Measurements from ENCODE around the gene ZBTB47.

ZBTB47 gene

DNA sequence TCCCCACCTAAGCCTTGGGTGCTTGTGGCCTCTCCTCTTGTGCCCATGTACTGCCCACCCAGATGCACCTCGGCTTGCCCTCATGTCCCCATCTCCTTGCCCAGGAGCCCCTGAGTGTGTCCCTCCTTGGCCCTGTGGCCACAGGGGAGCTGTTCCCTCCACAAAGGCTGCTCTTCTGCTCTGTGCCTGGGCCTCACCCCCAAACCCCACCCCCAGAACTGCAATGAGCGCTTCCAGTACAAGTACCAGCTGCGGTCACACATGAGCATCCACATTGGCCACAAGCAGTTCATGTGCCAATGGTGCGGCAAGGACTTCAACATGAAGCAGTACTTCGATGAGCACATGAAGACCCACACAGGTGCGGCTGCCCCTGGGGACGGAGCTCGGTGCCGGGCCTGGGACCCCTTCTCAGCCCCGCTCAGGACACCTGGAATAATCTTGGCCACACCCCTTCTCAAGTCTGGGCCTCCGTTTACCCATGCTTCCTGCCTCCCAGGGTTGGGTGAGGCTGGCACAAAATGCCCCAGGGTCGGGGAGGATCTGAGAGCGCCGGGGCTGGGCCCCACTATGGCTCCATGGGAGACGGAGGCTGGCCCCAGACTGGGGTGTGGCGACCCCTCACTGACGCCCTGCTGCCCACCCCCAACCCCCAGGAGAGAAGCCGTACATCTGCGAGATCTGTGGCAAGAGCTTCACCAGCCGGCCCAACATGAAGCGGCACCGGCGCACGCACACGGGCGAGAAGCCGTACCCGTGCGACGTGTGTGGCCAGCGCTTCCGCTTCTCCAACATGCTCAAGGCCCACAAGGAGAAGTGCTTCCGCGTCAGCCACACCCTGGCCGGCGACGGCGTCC is 10.3 kb downstream of the ZBTB47 start:
- no peak overlapping the region for H3K4me2 ChIP-seq (ENCODE audit: low read depth, low read length, poor library complexity, severe bottlenecking)
- no peaks in the 10 kb centered on the region for H3K4me1 ChIP-seq (ENCODE audit: insufficient read depth, low read length, poor library complexity, severe bottlenecking)
- H3K36me3 ChIP-seq (ENCODE audit: insufficient read depth, low read length) = no peaks in the 10 kb centered on the region
- TF ChIP-seq EZH2phosphoT487 (IDR thresholded peaks at IDR 0.05; ENCODE audit: borderline replicate concordance) = no peak
- TF ChIP-seq, protein P1, sequence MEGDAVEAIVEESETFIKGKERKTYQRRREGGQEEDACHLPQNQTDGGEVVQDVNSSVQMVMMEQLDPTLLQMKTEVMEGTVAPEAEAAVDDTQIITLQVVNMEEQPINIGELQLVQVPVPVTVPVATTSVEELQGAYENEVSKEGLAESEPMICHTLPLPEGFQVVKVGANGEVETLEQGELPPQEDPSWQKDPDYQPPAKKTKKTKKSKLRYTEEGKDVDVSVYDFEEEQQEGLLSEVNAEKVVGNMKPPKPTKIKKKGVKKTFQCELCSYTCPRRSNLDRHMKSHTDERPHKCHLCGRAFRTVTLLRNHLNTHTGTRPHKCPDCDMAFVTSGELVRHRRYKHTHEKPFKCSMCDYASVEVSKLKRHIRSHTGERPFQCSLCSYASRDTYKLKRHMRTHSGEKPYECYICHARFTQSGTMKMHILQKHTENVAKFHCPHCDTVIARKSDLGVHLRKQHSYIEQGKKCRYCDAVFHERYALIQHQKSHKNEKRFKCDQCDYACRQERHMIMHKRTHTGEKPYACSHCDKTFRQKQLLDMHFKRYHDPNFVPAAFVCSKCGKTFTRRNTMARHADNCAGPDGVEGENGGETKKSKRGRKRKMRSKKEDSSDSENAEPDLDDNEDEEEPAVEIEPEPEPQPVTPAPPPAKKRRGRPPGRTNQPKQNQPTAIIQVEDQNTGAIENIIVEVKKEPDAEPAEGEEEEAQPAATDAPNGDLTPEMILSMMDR (conservative IDR thresholded peaks at IDR 0.05; ENCODE audit: low read length) = no peak
- no peaks in the 10 kb centered on the region for H4K20me1 ChIP-seq (ENCODE audit: insufficient read depth, low read length, poor library complexity, severe bottlenecking)
- no peaks in the 10 kb centered on the region for H3K9me2 ChIP-seq (replicated peaks; ENCODE audit: low read depth, low read length)
- H3K4me3 ChIP-seq (ENCODE audit: low read length, poor library complexity, severe bottlenecking) = no peak overlapping the region
- no peaks in the 10 kb centered on the region for H3F3A ChIP-seq (ENCODE audit: low read depth)
- no peaks in the 10 kb centered on the region for H3K79me2 ChIP-seq (ENCODE audit: insufficient read depth, low read length)
- no peak overlapping the region for H2AFZ ChIP-seq (ENCODE audit: low read length)
- no peak overlapping the region for H3K9ac ChIP-seq (ENCODE audit: low read depth, low read length, poor library complexity, severe bottlenecking)
- no peaks in the 10 kb centered on the region for H3K27me3 ChIP-seq (ENCODE audit: insufficient read depth, low read length, poor library complexity, severe bottlenecking)
- no peaks in the 10 kb centered on the region for H3K9me3 ChIP-seq (ENCODE audit: insufficient read depth, low read depth, low read length)

DNA sequence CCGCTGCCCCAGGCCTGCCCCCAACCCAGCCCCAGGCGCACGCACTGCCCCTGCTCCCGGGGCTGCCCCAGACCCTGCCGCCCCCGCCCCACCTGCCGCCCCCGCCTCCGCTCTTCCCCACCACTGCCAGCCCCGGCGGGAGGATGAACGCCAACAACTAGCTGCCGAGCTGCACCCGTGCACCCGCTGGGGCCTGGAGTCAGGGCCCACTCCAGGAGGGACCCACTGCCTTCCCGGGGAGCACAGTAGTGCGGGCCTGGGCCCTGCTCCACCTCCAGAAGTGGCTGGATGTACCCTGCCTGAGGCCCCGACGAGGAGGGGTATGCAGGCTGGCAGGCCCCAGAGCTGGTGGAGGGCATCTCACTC is 10.9 kb downstream of the ZBTB47 start:
- TF ChIP-seq, protein P1 (conservative IDR thresholded peaks at IDR 0.05; ENCODE audit: low read length) = no peak
- no peak for TF ChIP-seq EZH2phosphoT487 (IDR thresholded peaks at IDR 0.05; ENCODE audit: borderline replicate concordance)
- no peak overlapping the region for H3K9ac ChIP-seq (ENCODE audit: low read depth, low read length, poor library complexity, severe bottlenecking)
- no peaks in the 10 kb centered on the region for H4K20me1 ChIP-seq (ENCODE audit: insufficient read depth, low read length, poor library complexity, severe bottlenecking)
- no peak overlapping the region for H2AFZ ChIP-seq (ENCODE audit: low read length)
- no peaks in the 10 kb centered on the region for H3K9me3 ChIP-seq (ENCODE audit: insufficient read depth, low read depth, low read length)
- H3K9me2 ChIP-seq (replicated peaks; ENCODE audit: low read depth, low read length) = no peaks in the 10 kb centered on the region
- H3K79me2 ChIP-seq (ENCODE audit: insufficient read depth, low read length) = no peaks in the 10 kb centered on the region
- H3K4me1 ChIP-seq (ENCODE audit: insufficient read depth, low read length, poor library complexity, severe bottlenecking) = no peaks in the 10 kb centered on the region
- no peak overlapping the region for H3K4me2 ChIP-seq (ENCODE audit: low read depth, low read length, poor library complexity, severe bottlenecking)
- no peaks in the 10 kb centered on the region for H3K27me3 ChIP-seq (ENCODE audit: insufficient read depth, low read length, poor library complexity, severe bottlenecking)
- no peaks in the 10 kb centered on the region for H3K36me3 ChIP-seq (ENCODE audit: insufficient read depth, low read length)
- no peak overlapping the region for H3K4me3 ChIP-seq (ENCODE audit: low read length, poor library complexity, severe bottlenecking)
- H3F3A ChIP-seq (ENCODE audit: low read depth) = no peaks in the 10 kb centered on the region

DNA sequence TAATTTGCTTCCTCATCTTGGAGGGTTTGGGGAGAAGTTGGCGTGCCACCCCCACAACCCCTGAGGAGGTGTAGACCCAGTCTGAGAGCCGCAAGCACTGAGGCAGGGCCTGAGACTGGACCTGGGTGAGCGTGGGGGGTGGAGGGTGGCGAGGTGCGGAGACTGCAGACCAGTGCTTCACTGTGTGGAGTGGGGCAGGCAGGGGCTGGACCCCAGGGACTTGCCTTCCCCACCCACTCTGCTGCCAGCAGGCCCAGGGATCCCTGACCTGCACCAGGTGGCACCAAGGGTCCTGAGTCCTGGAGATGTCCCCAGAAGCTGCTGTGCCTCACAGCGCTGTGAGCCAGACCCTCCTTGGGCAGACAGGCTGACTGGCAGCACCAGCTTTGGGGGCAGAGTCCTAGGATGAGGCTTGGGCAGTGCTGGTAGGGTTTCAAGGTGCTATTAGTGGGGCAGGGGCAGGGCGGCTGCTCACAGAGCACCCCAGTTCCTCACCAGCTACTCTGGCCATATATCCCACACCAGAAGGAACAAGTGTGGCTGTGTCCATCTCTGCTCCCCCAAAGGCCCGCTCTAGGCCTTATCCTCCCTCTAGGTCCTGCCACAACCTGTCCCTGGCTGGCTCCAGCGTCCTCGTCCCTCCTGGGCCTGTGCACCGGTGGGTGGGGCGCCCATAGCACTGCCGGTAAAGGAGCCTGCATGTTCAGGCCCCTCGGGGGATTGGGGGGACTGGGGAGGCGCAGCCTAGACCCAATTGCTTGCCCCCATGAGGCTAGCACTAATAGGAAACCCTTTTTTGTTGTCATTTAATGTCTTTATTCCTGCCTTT is 11.8 kb downstream of the ZBTB47 start:
- H3K4me2 ChIP-seq (ENCODE audit: low read depth, low read length, poor library complexity, severe bottlenecking) = no peak overlapping the region
- no peaks in the 10 kb centered on the region for H3K4me1 ChIP-seq (ENCODE audit: insufficient read depth, low read length, poor library complexity, severe bottlenecking)
- no peak overlapping the region for H3K9ac ChIP-seq (ENCODE audit: low read depth, low read length, poor library complexity, severe bottlenecking)
- H4K20me1 ChIP-seq (ENCODE audit: insufficient read depth, low read length, poor library complexity, severe bottlenecking) = no peaks in the 10 kb centered on the region
- TF ChIP-seq EZH2phosphoT487 (IDR thresholded peaks at IDR 0.05; ENCODE audit: borderline replicate concordance) = no peak
- TF ChIP-seq, protein P1 (conservative IDR thresholded peaks at IDR 0.05; ENCODE audit: low read length) = no peak
- H3K27me3 ChIP-seq (ENCODE audit: insufficient read depth, low read length, poor library complexity, severe bottlenecking) = no peaks in the 10 kb centered on the region
- H3K4me3 ChIP-seq (ENCODE audit: low read length, poor library complexity, severe bottlenecking) = no peak overlapping the region
- H2AFZ ChIP-seq (ENCODE audit: low read length) = no peak overlapping the region
- no peaks in the 10 kb centered on the region for H3F3A ChIP-seq (ENCODE audit: low read depth)
- H3K9me3 ChIP-seq (ENCODE audit: insufficient read depth, low read depth, low read length) = no peaks in the 10 kb centered on the region
- H3K79me2 ChIP-seq (ENCODE audit: insufficient read depth, low read length) = no peaks in the 10 kb centered on the region
- H3K36me3 ChIP-seq (ENCODE audit: insufficient read depth, low read length) = no peaks in the 10 kb centered on the region
- H3K9me2 ChIP-seq (replicated peaks; ENCODE audit: low read depth, low read length) = no peaks in the 10 kb centered on the region

All from Loucy (cell line).